Stimulated activated CD4-positive, alpha-beta T cell treated with anti-CD3 and anti-CD28 coated beads, Interleukin-2, amount 100 ng/mL, for 48 hours (primary cell): ENCODE measurements around the gene PTOV1.

ENCODE experiments used
- DNase-seq, 2 donors: peaks; one replicate each; pipeline ENCODE4 v3.0.0-alpha.2; 2020

The PTOV1 gene

GRCh38 chr19:49850487-49851342, at the start of gene PTOV1:
TSS of gene PTOV1 (plus strand) at chr19:49851159.
- DNase-seq, result peak; percentile 88 to 89

GRCh38 chr19:49801401-49801888, 49.5 kb upstream of the PTOV1 start:
- DNase-seq, result no peak

DNA sequence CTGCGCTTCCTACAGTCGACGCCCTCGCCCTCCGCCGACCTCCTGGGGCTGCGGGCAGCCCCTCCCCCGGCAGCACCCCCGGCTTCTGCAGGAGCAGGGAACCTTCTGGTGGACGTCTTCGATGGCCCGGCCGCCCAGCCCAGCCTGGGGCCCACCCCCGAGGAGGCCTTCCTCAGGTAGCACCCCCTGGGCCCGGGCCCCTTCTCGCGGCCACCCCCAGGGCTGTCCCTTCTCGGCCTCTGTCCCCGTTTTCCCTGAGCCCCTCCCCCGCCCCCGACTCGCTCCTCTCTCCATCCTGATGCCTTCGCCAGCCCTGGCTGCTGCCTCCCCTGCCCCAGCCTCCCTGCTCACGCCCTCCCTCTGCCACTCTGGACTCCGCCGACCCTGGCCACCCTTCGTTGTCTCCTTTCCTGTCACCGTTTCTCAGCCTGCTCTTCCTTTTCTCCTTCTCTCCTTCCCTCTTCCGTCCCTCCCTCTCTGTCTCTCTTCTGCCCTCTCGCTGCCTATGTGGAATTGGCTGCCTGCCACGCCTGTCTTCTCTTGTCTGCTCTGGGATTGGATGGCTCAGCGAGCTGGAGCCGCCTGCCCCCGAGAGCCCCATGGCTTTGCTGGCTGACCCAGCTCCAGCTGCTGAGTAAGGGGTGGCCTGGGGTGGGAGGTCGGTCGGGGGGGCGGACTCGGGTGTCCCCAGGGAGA, 48.8 kb upstream of the PTOV1 start:
- DNase-seq, result no peak

- DNase-seq, result no peak
Measured at GRCh38 chr19:49802836-49803528, 48.0 kb upstream of the PTOV1 start.

- DNase-seq, result no peak
Measured at GRCh38 chr19:49803529-49803856, 47.5 kb upstream of the PTOV1 start.

- DNase-seq, result no peak
Measured at GRCh38 chr19:49805822-49806619, 44.9 kb upstream of the PTOV1 start.

DNA sequence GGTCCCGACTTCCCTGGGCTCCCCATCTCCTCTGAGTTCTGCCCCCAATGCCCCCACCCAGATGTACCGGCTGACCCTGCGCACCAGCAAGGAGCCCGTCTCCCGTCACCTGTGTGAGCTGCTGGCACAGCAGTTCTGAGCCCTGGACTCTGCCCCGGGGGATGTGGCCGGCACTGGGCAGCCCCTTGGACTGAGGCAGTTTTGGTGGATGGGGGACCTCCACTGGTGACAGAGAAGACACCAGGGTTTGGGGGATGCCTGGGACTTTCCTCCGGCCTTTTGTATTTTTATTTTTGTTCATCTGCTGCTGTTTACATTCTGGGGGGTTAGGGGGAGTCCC, 44.4 kb upstream of the PTOV1 start:
- no peak for DNase-seq

DNA sequence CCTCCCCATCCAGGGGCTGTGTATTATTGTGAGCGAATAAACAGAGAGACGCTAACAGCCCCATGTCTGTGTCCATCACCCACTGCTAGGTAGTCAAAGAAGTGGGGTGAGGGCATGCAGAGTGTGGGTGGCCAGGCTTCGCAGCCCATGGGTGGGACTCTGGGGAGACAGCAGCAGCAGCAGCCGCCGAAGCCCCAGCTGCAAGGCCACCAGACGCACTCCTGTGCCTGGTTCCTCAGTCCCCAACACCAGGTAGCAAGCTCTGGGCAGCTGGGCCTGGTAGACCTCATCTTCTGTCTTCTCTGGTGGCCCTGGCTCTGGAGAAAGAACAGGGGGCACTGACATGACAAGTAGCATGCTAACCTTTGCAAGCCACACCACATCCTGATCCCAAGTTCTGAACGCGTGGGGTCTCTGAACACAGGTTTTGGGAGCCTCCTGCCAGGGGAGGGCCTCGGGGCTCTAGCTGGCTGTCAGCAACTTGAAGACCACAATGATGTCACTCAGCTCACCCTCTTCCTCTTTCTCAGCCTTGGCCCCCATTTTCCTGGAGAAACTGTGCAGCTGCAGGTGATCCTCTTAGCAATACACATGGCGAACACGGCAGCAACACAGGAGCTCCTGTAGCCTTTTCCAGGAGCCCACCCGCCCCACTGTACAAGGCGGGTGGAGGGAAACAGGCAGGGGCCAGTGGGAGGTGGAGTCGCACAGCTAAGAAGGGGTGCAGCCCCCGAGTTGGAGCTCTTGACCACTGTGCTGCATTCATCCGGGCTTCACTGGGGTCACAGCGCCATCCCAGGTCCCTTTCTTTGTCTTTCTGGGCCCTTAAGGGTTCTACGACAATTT, 43.7 kb upstream of the PTOV1 start:
- DNase-seq, result no peak

- DNase-seq, result no peak
Measured at GRCh38 chr19:49807904-49808675, 42.9 kb upstream of the PTOV1 start.

- peak; percentile 78 to 88 for DNase-seq
Measured at GRCh38 chr19:49808711-49809159, 42.2 kb upstream of the PTOV1 start.

GRCh38 chr19:49809160-49809940, 41.6 kb upstream of the PTOV1 start:
- DNase-seq, result peak; percentile 19 to 45

DNA sequence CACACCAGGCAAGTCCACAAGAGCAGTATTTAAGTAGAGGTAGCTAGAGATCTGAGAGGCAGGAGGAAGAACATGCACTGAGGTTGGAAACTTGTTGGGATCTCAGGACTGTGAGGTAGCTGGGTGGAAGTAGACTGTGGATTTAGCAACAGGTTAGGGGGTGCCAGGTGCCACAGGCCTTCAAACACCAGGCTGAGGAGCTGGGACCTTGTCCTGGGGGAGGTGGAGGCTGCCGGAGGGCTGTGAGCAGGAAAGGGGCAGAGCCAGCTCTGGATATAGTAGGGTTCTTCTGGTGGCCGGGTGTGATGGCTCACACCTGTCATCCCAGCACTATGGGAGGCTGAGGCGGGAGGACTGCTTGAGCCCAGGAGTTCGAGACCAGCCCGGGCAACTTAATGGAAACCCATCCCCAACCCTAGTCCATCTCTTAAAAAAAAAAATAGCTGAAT, 41.0 kb upstream of the PTOV1 start:
- no peak for DNase-seq

DNA sequence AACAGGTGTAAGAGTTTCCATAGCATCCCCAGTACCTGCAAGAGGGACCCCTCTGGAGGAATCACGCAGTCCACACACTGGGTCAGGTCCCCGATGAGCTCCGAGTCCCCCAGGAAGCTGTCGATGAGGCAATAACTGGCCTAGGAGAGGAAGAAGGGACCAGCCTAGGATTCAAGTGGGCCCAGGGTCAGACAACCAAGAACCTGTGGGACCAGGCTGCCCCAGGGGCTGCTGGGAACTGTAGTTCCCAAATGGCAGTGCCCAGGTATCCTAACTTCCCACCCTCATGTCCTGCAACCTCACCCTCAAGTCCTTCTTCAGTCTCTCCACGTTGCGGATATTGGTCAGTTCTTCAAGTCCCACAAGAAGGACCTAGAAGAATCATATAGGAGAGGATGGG, 39.6 kb upstream of the PTOV1 start:
- no peak for DNase-seq

DNA sequence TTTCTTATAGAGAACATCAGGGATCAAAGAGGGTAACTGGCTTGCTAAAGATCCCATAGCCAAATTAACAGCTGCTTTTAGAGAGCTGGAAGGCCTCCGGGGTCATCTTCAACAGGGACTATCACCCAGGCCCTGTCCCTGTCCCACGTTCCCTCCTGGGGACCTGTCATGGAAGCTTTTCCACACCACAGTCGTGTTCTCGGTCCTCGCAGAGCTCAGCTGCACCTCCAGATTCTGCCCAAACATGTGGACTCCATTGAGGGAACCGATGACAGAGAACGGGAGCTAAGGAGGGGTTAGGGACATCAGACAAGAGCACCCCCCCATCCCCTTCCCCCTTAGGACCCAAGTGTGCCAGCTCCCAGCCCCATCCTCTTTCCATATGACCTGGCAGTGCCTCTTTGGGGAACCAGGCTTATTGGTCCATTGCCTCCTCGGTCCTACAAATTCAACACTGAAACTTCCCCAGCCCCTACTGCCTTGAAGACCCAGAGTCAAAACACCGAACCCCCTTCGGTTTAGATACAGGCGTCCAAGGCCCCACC, 38.4 kb upstream of the PTOV1 start:
- DNase-seq, result no peak

GRCh38 chr19:49812997-49813861, 37.7 kb upstream of the PTOV1 start, which contains the start of gene FUZ:
TSS of gene FUZ (minus strand) at chr19:49813292. CDS start at chr19:49813106, 186 bp downstream.
- peak; percentile 77 to 83 for DNase-seq

DNA sequence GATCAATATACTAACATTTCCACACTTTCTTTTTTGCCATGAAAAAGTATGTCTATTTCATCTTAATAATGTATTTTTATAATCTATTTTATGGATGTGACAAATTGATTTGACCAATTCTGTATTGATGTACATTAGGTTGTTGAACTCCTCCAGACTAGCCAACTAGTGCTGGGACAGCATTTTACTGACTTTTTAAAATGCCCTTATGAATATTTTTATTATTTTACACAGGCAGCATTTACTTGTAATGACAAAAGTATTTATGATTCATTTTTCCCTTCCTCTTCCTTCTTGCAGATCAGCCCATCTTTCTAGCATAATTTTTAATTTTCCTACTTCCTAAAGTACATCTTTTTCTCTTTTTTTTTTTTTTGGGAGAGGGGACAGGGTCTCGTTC, 36.9 kb upstream of the PTOV1 start:
- no peak for DNase-seq

- DNase-seq, result no peak
Measured at GRCh38 chr19:49816590-49816989, 34.4 kb upstream of the PTOV1 start.

DNA sequence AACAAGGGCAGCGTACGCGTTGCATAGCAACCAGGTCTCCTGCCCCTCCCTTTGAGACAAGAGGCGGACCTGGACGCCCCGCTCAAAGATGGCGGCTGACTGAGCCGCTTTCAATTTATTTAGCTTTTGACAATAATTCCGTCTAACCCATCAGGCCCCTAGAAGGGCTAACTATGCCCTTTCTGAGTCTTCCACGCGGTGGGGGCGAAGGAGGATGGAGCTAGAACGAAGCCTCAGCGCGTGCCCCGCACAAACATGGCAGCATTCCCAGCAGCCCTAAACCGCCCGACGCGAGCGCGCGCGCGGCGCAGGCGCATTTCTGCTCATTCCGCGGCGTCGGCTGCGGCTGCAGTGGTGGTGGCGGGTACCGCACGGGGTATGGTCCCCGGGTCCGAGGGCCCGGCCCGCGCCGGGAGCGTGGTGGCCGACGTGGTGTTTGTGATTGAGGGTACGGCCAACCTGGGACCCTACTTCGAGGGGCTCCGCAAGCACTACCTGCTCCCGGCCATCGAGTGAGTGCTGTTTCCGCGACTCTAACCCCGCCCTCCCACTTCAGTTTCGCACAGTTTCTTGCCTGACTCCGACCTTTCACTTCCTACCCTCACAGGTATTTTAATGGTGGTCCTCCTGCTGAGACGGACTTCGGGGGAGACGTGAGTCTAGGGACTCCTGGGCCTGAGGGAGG, 32.9 kb upstream of the PTOV1 start, which contains the start of gene MED25:
MED25 (plus strand) TSS at position 326 of the 685 bp plus-strand sequence; CDS start at position 379, 53 bp downstream.
- peak; percentile 80 to 84 for DNase-seq
